ENCODE results near the gene THADA. TPM values are rescaled to one million over a fixed set of nuclear protein-coding genes. Genes with fewer than 3 reads are reported as not detected.
A peak's percentile ranks its signal among the peaks of the same experiment; 100 is the strongest.

THADA gene
- total and polyA plus RNA-seq, 2 experiments from 2014 or later, result 10.8 to 18.8 TPM

- H2AFZ ChIP-seq, result no peak overlapping the region
- no peak overlapping the region for H3K4me3 ChIP-seq
- H3K9me3 ChIP-seq (ENCODE audit: low read depth), result no peaks in the 10 kb centered on the region
- no peaks in the 10 kb centered on the region for H4K20me1 ChIP-seq (ENCODE audit: insufficient read depth, poor library complexity, severe bottlenecking)
- no peak overlapping the region for H3K27ac ChIP-seq
- TF ChIP-seq EZH2phosphoT487 (IDR thresholded peaks at IDR 0.05; ENCODE audit: low read depth, severe bottlenecking, unreplicated experiment), result no peak
- TF ChIP-seq, protein P1, sequence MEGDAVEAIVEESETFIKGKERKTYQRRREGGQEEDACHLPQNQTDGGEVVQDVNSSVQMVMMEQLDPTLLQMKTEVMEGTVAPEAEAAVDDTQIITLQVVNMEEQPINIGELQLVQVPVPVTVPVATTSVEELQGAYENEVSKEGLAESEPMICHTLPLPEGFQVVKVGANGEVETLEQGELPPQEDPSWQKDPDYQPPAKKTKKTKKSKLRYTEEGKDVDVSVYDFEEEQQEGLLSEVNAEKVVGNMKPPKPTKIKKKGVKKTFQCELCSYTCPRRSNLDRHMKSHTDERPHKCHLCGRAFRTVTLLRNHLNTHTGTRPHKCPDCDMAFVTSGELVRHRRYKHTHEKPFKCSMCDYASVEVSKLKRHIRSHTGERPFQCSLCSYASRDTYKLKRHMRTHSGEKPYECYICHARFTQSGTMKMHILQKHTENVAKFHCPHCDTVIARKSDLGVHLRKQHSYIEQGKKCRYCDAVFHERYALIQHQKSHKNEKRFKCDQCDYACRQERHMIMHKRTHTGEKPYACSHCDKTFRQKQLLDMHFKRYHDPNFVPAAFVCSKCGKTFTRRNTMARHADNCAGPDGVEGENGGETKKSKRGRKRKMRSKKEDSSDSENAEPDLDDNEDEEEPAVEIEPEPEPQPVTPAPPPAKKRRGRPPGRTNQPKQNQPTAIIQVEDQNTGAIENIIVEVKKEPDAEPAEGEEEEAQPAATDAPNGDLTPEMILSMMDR (IDR thresholded peaks at IDR 0.05; ENCODE audit: poor library complexity), result peak; percentile 73
- WGBS (ENCODE audit: low lambda C conversion rate, missing lambda C conversion rate), result 40% methylated on average over 6 of the region's 6 CpGs
- DNase-seq (ENCODE audit: low spot score), result peak; percentile 77
- no peaks in the 10 kb centered on the region for H3K9me2 ChIP-seq (replicated peaks; ENCODE audit: insufficient read depth)
- no peak overlapping the region for H3K4me2 ChIP-seq
- no peaks in the 10 kb centered on the region for H3K36me3 ChIP-seq (replicated peaks; ENCODE audit: insufficient read depth, low read depth)
- no peaks in the 10 kb centered on the region for H3K4me1 ChIP-seq (ENCODE audit: insufficient read depth)
- no peaks in the 10 kb centered on the region for H3K27me3 ChIP-seq
- no peaks in the 10 kb centered on the region for H3K79me2 ChIP-seq
These were observed 13.6 kb upstream of the THADA start for GRCh38 chr2:43609290-43609918.

DNA sequence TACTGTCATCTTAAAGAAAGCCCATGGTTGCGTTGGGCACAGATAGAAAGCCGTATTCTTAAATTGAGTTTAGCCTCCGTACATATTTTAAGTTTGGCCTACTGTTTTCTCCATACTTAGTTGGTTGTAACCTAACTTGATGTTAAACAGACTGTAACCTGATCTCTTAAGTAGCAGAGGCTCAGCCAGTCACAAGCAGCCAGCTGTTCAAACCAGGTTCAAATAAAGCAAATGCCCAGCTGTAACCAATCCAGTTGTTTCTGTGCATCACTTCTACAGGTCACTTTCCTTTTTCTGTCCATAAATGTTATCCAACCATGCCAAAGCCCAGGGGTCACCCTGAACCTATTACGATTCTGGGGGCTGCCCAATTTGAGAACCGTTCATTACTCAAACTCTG, 10.0 kb upstream of the THADA start:
- H3K4me1 ChIP-seq (ENCODE audit: insufficient read depth), result no peaks in the 10 kb centered on the region
- H3K79me2 ChIP-seq, result no peaks in the 10 kb centered on the region
- no peaks in the 10 kb centered on the region for H3K27me3 ChIP-seq
- no peaks in the 10 kb centered on the region for H3K9me2 ChIP-seq (replicated peaks; ENCODE audit: insufficient read depth)
- H4K20me1 ChIP-seq (ENCODE audit: insufficient read depth, poor library complexity, severe bottlenecking), result no peaks in the 10 kb centered on the region
- H3K4me3 ChIP-seq, result no peak overlapping the region
- DNase-seq (ENCODE audit: low spot score), result no peak
- no peak overlapping the region for H2AFZ ChIP-seq
- no peaks in the 10 kb centered on the region for H3K36me3 ChIP-seq (replicated peaks; ENCODE audit: insufficient read depth, low read depth)
- WGBS (ENCODE audit: low lambda C conversion rate, missing lambda C conversion rate), result 87% methylated on average over 5 of the region's 5 CpGs
- H3K9me3 ChIP-seq (ENCODE audit: low read depth), result no peaks in the 10 kb centered on the region
- TF ChIP-seq, protein P1 (IDR thresholded peaks at IDR 0.05; ENCODE audit: poor library complexity), result no peak
- TF ChIP-seq EZH2 (IDR thresholded peaks at IDR 0.05; ENCODE audit: borderline replicate concordance) (no peak), EZH2phosphoT487 (IDR thresholded peaks at IDR 0.05; ENCODE audit: low read depth, severe bottlenecking, unreplicated experiment) (no peak)
- no peak overlapping the region for H3K4me2 ChIP-seq
- no peak overlapping the region for H3K27ac ChIP-seq

DNA sequence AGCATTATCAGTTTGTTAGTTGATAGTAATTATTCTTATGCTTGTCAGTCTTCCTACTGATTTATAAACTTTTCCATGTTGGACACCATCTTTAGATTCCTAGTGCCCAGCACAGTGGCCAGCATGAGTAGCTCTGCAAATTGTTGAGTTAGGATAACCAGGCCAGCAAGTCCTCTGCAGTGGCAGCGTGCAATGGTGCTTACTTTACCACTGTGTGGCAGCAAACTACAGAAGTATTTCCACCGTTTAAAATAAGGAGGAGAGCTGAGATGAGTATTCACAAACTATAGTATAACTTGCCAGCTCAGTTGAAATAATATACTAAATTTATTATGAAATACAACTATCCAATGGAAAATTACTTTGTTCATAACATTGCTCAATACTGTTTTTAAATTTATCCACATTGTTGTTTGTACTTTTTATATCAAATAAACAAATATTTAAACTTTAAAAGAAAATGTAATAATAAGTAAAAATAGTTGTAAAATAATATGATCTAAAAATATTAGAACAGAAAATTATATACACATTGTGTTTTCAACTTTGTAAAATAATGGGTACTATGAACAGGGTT, 9.3 kb upstream of the THADA start:
- H3K27ac ChIP-seq, result no peak overlapping the region
- H3K4me1 ChIP-seq (ENCODE audit: insufficient read depth), result no peaks in the 10 kb centered on the region
- peak; percentile 76 for DNase-seq (ENCODE audit: low spot score)
- H3K36me3 ChIP-seq (replicated peaks; ENCODE audit: insufficient read depth, low read depth), result no peaks in the 10 kb centered on the region
- 9% methylated on average over 2 of the region's 2 CpGs for WGBS (ENCODE audit: low lambda C conversion rate, missing lambda C conversion rate)
- no peak overlapping the region for H2AFZ ChIP-seq
- no peaks in the 10 kb centered on the region for H3K9me3 ChIP-seq (ENCODE audit: low read depth)
- no peak overlapping the region for H3K4me3 ChIP-seq
- no peaks in the 10 kb centered on the region for H3K9me2 ChIP-seq (replicated peaks; ENCODE audit: insufficient read depth)
- no peaks in the 10 kb centered on the region for H3K79me2 ChIP-seq
- no peaks in the 10 kb centered on the region for H4K20me1 ChIP-seq (ENCODE audit: insufficient read depth, poor library complexity, severe bottlenecking)
- no peaks in the 10 kb centered on the region for H3K27me3 ChIP-seq
- TF ChIP-seq, protein P1 (IDR thresholded peaks at IDR 0.05; ENCODE audit: poor library complexity), result peak; percentile 62
- no peak for TF ChIP-seq EZH2phosphoT487 (IDR thresholded peaks at IDR 0.05; ENCODE audit: low read depth, severe bottlenecking, unreplicated experiment)
- H3K4me2 ChIP-seq, result no peak overlapping the region

Data from hepatocyte (in vitro differentiated cells).